GM12872 (cell line): ENCODE results near the gene DGLUCY.

ENCODE experiments used
- TF ChIP-seq, protein P1 (sequence below): IDR thresholded peaks from 3 replicates; pipeline ENCODE4 v1.5.1; 2011; ENCODE audit warnings: low read depth, mild to moderate bottlenecking, low read length, moderate library complexity; ENCODE audit not compliant: insufficient read depth

DGLUCY gene

DNA sequence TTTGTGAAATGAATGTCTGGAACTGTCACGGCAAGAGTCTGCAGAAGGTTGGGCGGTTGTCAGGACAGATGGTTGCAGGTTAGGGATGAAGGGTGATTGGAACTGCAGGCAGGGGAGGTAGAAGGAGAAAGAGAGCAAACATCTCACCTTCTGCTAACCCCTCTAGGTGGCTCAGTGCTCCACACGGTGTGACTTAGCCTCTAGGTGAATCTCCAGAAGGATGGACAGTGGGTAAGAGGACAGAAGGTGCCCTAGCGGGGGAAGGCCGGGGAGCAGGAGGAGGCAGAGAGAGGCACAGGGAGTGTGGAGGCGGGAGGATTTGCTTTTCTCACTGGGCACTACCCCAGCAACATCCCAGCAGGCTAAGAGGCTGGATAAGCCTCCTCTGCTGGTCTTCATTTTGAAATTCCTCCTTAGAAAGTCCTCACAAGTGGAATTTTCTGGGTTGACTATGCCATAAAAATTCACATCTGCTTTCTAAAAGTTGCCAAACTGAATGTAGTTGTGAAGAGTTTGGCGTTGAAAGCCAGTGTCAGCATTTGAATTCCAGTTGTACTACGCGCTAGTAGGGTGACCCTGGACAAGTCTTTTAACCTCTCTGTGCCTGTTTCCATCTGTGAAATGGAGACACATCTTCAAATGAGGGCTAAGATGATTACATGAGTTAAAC is 141.3 kb downstream of the DGLUCY start:
- TF ChIP-seq, protein P1, sequence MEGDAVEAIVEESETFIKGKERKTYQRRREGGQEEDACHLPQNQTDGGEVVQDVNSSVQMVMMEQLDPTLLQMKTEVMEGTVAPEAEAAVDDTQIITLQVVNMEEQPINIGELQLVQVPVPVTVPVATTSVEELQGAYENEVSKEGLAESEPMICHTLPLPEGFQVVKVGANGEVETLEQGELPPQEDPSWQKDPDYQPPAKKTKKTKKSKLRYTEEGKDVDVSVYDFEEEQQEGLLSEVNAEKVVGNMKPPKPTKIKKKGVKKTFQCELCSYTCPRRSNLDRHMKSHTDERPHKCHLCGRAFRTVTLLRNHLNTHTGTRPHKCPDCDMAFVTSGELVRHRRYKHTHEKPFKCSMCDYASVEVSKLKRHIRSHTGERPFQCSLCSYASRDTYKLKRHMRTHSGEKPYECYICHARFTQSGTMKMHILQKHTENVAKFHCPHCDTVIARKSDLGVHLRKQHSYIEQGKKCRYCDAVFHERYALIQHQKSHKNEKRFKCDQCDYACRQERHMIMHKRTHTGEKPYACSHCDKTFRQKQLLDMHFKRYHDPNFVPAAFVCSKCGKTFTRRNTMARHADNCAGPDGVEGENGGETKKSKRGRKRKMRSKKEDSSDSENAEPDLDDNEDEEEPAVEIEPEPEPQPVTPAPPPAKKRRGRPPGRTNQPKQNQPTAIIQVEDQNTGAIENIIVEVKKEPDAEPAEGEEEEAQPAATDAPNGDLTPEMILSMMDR: no peak

DNA sequence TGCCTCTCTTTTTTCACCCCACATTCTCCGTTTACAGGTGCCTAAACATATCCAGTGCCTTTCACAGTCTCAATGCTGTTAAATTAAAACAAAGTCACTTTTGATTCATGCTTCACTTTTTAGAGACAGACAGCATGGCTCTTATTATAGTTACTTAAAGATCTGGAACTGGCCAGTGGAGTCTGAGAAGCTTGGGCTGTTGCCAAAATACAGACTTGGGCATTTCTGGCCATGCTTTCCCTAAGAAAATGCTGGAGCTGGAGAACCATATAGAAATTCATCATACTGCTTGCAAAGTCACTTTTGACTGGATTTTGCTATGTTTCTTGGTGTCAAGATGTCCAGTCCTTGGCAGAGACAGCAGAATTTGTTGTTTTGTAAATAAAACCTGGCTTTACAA is 142.8 kb downstream of the DGLUCY start:
- TF ChIP-seq, protein P1: no peak

DNA sequence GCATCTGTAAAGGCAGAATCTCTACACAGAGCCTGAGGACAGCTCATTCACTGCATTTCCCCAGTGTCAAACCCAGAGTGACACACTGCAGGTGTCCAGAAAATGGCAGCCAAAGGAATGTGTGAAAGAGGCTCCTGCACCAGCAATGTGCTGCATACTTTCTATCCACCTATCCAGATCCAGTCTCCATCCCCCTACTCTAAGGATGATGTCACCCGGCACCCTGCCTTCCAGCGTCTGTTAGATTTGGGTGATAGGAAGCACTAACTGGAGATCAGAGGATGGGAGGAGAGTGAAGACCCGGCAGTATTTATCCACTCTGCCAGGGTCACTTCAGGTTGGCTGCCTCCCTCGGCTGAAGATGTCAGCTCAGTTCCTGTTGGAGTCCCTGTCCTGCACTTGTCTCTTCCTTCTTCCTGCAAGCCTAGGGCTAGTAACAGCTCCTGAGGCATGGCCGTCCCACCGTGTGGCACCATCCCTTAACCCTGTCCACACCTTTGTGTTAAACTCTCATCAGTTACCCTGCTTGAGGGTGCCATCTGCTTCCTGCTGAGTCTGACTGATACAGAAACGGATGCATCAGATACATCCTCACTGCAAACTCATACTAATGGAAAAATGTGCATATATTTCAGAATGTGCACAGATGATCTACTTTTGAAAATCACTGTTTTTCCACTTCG is 143.6 kb downstream of the DGLUCY start:
- TF ChIP-seq, protein P1: no peak

DNA sequence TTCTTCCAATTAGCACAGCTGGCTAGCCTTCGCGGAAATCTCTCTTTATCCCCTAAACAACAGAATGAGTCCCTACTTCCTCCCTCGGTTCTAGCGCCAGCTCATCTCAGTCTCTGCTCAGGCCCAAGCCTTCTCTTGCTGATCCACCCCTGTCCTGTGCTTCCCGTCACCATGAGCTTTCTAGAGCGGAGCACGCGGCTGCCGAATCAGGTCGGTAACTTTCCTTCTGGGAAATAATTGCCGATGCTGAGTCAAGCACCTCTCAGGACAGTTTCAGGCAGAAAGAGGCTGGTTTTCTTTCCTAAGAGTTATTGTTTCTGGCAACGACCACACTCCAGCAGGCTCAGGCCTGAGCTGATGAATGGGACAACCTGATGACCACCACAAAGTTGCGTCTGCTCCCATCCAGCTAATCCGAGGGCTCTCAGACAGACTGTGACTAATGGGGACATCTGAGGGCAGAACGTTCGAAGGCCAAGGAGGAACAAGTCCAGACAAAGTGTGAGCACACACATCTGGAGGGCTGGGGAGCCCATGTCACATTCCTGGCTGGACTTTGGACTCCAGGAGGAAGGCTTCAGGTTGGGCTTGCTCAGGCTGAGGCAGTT is 144.2 kb downstream of the DGLUCY start:
- TF ChIP-seq, protein P1: no peak

DNA sequence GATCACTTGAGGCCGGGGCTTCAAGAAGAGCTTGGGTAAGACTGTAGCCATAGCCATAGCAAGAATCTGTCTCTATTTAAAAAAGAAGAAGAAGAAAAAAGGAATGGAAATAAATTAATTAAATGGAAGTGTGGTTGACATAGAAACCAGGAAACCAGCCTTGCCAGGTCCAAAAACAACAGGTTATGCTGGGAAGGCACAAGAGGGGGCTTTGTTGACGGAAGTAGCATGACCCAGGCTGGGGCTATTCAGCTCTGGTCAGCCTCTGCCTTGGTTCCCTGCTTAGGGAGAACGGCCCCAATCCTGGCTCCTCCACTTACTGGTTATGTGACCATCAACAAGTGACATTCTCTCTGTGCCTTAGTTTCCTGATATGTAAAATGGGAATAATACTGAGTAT is 145.0 kb downstream of the DGLUCY start:
- TF ChIP-seq, protein P1: no peak

DNA sequence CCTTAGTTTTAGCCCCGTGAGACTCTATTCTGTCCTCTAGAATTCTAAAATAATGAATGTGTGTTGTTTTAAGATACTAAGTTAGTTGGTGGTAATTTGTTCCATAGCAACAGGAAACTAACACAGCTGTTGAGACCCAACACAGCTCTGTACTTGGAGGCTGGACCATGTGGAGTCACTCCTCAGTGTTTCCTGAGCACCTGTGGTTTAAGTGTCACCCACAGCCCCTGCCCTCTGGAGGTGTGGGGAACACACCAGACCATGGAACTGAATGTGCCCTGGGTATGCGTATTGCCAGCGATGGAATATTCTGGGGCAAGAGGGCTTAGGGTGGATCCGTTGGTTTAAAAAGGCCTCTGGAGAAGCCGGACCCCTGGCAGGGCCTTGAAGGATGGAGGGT is 147.2 kb downstream of the DGLUCY start:
- TF ChIP-seq, protein P1: no peak

DNA sequence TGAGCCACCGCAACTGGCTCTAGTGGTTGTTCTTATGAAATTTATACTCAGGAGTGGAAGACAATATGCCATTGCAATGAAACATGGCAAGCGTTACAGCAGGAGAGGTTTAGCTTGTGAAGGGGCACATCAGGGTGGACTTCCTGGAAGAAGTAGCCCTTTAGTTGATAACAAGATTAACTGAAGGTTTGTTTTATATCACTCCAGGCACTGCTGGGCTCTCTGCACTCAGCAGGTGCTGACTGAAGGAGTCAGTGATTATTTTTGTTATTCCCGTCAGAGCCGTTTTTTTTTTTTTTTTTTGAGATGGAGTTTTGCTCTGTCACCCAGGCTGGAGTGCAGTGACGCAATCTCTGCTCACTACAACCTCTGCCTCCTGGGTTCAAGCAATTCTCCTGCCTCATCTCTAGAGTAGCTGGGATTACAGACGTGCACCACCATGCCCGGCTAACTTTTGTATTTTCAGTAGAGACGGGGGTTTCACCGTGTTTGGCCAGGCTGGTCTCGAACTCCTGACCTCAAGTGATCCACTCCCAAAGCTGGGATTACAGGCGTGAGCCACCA is 148.2 kb downstream of the DGLUCY start:
- TF ChIP-seq, protein P1: no peak
